IPS-NIHi7 (cell line): ENCODE data around the gene BBS9.
"Not testable (repeated sequence)": the region's sequence is repeated elsewhere in the genome, so short reads cannot be mapped to it uniquely, and the experiment has no call there.

Experiments
- DNase-seq: peaks from one replicate; pipeline ENCODE4 v3.0.0; 2012; ENCODE audit warnings: mixed read lengths; ENCODE audit errors: extremely low spot score

Gene BBS9

DNA sequence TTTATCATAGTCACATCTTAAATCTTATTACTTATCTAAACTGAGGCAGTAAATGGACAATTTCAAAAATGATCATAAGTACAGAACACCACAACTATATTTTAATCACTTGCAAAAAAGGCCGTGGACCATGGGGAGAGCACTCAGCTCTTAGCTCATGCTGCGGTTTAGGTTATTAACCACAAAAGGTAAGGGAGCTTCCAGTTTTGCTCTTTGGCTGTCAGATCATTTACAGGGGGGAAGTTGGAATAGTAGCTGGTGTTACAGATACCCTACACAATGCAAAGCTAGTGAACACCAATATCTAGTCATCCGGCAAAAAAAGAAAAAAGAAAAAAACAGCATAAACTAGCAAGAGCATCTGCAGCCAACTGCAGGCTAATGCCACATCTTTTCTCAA lies 147.0 kb downstream of the BBS9 start:
- DNase-seq, result no peak

DNA sequence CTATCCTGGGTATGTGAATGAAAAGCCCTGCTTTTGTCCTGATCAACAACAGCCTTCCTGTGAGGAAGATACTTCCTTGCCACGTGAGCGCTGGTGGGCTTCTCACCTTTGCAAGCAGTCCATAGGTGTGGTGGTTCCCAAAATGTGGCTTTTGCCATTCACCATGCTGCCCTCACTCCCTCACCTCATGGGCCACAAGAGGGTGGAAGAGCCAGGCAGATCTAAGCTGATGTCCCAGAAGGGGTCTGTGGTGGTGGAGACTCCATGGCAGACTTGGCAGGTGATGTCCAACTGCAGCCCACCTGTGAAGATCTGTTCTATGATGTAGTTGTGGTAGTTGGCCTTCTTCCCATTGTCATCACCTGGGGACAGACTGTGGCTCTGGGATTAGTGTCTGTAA lies 147.4 kb downstream of the BBS9 start:
- no peak for DNase-seq

DNA sequence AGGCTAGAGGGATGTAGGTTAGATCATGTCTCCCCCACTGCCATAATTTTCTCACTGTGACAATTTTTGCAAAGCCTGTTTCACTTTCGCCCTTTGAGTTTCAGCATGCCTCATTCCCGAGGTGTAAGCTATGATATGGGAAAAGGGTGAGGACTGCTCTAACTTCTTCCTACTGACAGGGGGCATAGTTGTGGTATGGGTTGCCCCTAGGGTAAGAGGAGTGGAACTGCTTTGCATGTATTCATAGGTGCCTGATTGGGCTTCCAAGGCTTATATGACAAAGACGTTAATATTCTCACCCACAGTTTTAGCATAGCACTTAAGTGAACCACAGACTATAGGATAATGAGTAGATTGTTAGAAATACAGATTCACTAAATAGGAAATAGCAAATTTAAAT lies 148.7 kb downstream of the BBS9 start:
- DNase-seq, result no peak

DNA sequence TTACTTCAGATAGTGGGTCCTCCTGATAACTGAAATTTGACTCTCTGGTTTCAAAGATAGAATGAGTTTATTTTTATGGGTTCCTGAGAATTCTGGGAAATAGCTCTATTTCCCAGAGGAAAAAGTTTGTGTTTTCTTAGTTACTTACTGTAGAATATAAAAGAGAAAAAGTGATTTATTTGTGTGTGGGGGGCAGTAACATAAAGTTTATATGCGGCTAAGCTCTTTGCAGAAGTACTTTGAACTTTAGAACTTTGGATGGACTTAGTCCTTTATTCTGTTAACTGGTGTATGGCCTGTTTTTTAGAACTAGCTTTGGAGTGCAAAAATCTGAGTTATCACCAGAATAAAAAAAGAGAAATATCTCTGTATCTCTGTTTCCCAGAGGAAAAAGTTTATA lies 157.1 kb downstream of the BBS9 start:
- DNase-seq, result no peak

DNA sequence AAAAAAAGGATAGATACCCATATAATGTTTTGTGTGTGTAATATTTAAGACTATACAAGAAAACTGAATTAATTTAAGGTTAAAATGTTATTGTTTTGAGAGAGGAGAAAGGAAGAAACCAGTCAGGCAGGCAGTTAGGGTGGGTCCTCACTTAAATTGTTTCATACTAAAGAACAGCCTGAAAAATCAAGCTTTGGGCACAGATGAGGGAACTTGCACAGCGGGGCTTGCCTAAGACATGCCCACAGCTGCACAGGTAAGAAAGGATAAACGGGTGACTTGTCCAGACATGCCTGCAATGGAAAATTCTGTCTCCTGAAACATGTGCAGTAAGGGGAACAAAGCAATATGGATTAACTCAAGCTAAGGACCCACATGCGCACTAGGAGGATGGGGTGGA lies 158.4 kb downstream of the BBS9 start:
- DNase-seq, result no peak

DNA sequence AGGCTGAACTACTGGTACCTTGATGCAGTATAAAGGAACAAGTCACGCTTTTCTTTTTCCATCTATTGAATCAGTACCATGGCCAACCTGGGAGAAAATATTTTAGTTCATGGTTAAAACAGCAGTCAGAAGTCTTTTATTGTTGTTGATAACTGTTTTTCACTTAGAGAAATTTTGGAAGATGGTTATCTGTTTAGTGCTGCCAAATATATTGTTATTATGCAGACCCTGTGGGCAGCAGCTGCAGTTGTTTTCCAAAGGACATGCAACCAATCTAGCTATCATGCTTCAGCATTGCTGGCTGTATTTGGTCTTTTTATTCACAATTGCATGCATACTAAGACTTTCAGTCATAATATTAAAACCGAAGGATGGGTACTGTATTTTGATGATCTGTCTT lies 169.5 kb downstream of the BBS9 start:
- no peak for DNase-seq

DNA sequence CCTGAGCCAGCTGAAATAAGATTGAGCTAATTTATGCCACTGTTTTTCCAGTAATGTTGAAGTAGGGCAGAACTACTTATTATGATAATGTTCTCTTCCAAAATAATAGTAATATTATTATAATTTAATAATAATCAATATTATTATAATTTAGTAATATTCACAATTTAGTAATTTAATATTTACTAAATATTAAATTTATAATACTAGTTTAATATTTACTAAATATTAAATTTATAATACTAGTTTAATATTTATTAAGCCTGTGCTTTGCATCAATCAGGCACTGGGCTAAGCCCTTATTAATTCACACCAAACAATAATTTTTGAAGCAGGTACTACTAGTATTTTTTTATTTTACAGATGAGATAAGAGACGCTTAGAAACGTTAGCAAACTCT lies 170.1 kb downstream of the BBS9 start:
- no peak for DNase-seq

DNA sequence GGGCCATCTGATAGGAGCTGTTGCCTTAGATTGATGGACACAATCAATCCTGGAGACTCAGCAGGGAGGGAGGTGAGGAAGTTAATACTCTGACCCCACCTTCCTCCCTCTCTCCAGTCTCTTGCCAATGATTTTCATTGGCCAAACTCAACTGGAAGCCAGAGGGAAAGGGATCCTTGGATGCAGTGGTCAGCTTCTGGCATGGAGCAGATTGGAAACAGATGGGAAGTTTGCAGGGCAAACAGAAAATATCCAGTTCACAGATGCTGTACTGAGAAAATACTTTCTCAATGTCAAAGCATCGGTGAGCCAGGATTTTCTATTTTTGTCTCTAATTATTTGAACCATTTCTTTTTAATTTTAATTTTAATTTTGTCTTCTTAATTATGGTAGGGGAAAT lies 170.8 kb downstream of the BBS9 start:
- no peak for DNase-seq

DNA sequence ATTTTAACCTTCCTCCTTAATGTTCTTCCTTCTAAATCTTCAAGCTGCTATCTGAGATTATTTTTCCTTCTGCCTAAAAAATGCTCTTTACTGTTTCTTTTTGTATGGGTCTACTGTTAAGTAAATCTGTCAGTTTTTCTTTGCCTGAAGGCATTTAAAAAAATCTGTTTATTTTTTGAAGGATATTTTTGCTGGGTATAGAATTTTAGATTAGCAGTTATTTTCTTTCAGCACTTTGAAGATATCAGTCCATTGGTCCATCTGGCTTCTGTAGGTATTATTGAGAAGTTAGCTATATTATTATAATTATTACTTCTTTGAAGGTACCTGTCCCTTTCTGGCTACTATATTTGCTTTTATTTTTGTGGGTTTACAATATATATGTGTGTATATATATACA lies 171.4 kb downstream of the BBS9 start:
- DNase-seq, result no peak

DNA sequence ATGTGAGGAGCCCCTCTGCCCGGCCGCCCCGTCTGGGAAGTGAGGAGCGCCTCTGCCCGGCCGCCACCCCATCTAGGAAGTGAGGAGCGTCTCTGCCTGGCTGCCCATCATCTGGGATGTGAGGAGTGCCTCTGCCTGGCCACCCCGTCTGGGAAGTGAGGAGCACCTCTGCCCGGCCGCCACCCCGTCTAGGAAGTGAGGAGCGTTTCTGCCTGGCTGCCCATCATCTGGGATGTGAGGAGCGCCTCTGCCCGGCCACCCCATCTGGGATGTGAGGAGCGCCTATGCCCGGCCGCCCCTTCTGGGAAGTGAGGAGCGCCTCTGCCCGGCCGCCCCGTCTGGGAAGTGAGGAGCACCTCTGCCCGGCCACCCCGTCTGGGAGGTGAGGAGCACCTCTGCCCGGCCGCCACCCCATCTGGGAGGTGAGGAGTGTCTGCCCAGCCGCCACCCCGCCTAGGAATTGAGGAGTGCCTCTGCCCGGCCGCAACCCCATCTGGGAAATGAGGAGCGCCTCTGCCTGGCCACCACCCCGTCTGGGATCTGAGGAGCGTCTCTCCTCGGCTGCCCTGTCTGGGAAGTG lies 174.7 kb downstream of the BBS9 start:
- not testable (repeated sequence) for DNase-seq

DNA sequence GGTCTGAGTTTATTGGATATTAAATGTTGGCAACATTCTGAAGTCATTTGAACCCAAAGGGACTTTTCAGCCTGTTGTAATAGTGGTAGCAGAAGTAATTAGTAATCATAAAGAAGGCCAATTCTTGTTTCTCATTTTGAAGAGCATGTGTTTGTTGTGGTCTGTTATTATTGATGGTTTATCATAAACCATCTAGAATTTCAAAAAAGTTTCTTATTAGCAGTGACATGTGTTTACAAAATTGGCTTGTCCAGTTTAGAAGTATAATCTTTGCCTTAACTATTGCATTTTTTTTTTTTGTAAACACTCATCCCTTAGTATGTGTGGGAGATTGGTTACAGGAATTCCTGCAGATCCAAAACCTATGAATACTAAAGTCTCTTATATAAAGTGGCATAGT lies 177.8 kb downstream of the BBS9 start:
- DNase-seq, result no peak

DNA sequence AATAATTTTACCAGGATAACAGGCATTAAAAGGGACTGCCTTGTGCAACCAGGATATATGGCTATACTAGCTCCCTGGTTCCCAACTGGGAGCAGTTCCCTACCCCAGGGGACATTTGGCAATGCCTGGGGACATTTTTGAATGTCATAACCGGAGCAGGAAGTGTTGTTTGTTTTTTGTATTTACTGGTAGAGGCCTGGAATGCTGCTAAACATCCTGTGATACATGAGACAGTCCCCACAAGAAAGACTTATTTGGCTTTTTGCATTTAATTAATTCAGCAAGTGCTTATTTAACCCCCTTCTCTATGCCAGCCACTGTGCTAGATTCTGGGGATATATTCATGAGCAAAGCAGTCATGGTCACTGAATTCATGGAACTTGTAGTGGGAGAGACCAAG lies 181.2 kb downstream of the BBS9 start:
- no peak for DNase-seq

DNA sequence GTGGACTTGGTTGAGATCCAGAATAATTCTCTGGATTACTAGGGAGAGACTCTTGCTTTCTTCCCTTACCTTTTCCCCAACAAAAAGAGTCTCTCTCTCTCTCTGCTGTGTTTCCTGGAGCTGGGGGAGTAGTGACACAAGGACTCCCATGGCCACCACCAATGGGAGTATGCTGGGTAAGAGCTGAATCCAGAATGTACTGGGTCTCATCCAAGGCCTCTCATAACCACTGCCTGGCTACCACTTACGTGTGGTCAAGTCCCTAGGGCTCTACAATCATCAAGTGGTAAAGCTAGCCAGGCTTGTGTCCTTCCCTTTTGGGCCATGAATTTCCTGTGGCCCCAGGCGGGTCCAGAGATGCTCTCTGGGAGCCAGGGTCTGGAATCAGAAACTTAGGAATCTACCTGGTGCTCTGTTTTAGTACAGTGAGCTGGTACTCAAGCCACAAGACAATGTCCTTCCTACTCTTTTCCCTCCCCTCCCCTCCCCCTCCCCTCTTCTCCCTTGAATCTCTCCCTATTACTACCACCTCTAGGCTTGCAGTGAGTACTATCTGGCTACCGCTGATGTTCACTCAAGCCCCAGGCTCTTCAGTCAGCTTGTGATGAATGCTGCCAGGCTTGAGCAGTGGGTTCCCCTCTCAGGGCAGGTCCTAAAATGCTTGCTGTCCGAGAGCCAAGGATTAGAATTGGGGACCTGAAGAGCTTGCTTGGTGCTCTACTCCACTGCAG lies 196.6 kb downstream of the BBS9 start:
- DNase-seq, result no peak

DNA sequence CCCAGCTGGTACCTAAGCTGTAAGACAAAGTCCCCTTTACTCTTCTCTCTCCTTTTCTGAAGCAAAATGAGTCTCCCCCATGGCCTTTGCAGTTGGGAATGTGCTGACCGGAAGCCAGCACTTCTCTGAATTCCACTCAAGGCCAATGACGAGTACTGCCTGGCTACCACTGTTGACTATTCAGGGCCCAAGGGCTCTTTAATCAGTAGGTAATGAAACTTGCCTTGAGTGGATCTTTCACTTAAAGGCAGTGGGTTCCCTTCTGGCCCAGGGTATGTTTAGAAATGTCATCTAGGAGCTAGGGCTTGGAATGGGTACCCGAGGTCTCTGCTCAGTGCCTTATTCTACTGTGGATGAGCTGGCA lies 197.1 kb downstream of the BBS9 start:
- DNase-seq, result no peak

DNA sequence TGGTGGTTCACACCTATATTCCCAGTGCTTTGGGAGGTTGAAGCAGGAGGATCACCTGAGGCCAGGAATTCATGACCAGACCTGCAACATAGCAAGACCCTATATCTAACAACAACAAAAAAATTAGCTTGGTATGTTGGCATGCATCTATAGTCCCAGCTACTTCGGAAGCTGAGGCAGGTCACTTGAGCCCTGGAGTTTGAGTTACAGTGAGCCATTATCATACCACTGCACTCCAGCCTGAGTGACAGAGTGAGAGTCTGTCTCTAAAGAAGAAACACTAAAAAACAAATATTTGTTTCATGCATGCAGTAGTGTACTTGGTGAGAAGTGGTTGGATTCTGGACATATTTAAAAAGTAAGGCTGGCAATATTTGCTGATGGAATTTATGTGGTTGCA lies 198.1 kb downstream of the BBS9 start:
- no peak for DNase-seq

DNA sequence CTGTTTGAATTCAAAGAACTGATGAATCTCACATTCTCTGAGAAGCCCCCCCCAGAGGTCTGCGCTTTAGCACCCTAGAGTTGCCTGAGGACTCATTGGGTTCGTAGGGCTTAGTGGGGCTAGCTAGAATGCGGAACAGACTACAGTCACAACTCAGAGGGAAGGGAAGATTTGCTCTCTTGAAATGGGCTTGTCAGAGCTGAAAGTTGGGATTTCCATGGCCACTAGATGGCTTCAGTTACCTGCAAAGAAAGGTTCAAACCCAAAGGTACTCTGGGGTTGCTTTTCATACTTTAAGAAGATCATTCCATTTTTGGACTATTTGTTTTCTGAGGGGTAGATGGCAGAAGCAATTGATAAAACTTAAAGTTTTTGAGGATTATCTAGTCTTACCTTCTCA lies 205.0 kb downstream of the BBS9 start:
- peak; percentile 45 for DNase-seq

DNA sequence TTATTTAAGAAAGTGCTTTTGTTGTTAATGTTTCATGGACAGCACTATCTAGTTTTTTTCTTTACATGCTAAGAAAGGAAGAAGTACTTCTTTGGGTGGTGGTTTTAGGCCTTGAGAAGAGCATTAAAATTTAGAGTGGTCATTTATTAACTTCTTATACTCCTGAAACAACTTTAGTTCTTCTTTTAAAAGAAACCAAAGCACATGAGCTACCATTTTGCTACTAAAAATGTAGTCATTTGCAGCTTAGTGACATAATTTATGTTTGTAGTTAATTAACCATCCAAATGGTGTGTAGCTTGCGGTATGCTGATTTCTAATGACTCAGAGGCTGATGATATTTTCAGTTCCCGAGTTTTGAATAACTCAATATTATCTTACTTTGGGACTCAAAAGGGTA lies 207.5 kb downstream of the BBS9 start:
- DNase-seq, result no peak

DNA sequence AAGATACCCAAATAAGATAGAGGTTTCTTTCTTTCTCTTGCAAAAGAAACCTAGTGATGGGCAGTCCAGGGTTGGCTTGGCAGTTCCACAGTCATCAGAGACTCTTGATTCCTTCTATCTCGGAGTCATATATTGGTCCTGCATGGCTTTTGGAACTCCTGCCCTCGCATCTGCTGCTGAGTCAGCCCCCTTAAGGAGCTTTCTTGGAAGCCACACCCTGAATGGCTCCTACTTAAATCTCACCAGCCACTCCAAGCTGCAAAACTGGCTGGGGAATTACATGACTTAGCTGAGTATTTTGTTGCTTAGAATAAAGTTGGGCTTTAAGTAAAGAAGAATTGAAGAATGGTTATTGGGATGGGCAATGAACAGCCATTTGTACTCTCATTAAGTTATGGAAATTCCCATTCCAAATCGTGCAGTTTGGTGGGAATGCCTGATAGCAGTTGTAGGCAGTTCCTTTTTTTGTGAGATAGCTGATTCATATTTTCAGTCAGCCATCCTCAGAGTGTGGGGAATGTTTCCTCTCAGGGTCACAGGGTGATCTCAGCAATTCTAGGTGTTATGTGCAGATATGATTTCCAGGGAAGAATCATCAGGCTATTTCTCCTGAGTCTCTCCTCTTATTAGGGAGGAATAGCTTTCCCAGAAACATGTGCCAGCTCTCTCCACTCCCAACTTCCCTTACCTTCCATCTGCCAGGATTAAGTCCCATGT lies 209.9 kb downstream of the BBS9 start:
- no peak for DNase-seq

DNA sequence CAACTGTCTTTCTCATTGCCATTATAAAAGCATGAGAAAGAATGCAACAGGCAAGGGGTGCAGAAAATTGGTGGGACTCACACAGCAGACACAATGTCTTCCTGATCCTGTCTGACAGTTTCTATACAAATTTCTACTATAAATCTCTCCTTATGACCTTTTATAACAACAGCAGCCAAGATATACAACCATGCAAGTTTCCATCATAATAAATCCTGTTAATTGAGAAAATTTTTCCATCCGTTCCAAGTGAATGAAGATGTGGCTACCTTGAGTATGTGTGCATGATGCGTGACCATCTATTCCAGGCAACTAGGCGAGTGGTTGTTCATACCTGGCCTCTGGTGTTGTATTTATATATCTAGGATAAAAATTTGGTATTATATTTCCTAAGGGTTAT lies 216.7 kb downstream of the BBS9 start:
- DNase-seq, result no peak

DNA sequence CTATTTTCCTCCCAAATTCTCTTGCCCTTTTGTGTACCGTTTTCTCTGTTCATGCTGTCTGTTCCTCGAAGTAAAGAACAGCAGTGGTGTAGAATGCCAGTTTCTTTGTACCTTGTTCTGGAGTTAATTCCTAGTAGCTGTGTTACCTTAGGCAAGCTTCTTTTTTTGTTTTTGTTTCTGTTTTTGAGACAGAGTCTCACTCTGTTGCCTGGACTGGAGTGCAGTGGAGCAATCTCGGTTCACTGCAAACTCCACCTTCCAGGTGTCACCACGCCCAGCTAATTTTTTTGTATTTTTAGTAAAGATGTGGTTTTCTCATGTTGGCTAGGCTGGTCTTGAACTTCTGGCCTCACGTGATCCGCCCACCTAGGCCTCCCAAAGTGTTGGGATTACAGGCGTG lies 221.2 kb downstream of the BBS9 start:
- no peak for DNase-seq

DNA sequence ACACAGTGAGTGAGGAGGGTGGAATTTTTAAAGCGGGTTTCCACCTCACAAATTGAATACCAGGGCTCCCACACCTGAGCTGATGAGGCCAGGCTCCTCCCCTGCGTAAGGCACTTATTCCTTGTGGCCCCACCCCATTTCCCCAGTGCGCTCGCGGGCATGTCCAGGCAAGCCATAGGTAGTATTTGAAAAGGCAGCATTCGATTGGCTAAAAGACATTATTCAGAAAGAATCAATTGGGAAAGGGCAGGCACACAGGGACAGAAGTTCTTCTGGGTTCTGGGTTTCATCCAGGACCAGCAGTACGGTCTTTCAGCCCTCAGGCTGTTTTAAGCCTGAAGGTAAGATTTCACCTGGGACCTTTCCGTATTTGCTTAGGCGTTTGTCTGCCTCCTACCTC lies 222.3 kb downstream of the BBS9 start:
- peak; percentile 37 for DNase-seq

DNA sequence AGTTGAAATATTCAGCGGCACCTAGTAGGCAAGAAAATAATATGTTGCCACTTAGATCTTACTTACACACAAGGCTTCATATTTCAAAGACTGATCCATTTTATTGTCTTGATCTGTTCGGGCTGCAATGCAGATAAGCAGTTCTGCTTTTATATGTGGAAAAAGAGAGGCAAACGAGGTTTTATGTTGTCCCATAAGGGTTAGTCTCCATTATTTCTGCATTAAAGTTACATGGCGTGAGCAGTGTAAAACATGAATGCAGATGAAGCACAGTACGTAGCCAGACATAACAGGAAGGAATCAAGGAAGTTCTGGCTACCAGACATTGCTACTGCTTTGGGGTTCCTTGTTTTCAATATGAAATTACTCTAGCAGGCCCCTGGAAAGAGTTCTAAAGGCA lies 224.8 kb downstream of the BBS9 start:
- DNase-seq, result no peak

DNA sequence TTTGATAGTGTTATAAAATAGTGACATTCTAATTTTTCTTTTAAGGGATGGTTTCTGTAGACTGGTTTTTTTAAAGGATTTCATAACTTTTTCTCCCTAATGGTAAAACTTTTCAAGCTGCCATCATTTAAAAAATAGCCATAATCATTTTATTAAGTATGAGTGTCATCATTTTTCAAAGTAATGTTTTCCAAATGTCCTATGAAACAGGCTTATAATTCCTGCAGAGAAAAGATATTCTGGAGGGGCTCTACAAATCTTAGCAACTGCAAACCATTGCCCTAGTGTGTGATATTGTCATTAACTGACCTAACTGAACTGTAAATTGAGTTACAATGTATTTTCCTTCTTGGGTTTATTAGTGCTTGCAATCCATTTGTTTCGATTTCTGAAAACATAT lies 226.0 kb downstream of the BBS9 start:
- no peak for DNase-seq
